ENCODE data around the gene L1CAM.
"Not testable (repeated sequence)": the region's sequence is repeated elsewhere in the genome, so short reads cannot be mapped to it uniquely, and the experiment has no call there.

Gene L1CAM

GRCh38 chrX:153828723-153829548 lies 57.0 kb downstream of the L1CAM start:
- no peak for FAIRE-seq

GRCh38 chrX:153828308-153828707 lies 57.7 kb downstream of the L1CAM start:
- no peak for FAIRE-seq

- FAIRE-seq, result no peak
Observed at GRCh38 chrX:153827903-153828302, 58.1 kb downstream of the L1CAM start.

- no peak for FAIRE-seq
Observed at GRCh38 chrX:153827016-153827415, 59.0 kb downstream of the L1CAM start.

GRCh38 chrX:153825042-153825441 lies 60.9 kb downstream of the L1CAM start:
- no peak for FAIRE-seq

GRCh38 chrX:153824348-153824747 lies 61.6 kb downstream of the L1CAM start:
- no peak for FAIRE-seq

GRCh38 chrX:153821066-153821465 lies 64.9 kb downstream of the L1CAM start:
- FAIRE-seq, result no peak

GRCh38 chrX:153820601-153821000 lies 65.4 kb downstream of the L1CAM start:
- no peak for FAIRE-seq

GRCh38 chrX:153819384-153820040 lies 66.5 kb downstream of the L1CAM start:
- no peak for FAIRE-seq

- FAIRE-seq, result no peak
Observed at GRCh38 chrX:153818571-153819383, 67.2 kb downstream of the L1CAM start.

- not testable (repeated sequence) for FAIRE-seq
Observed at GRCh38 chrX:153818064-153818463, 67.9 kb downstream of the L1CAM start.

GRCh38 chrX:153816831-153817690 lies 68.9 kb downstream of the L1CAM start:
- FAIRE-seq, result no peak

- no peak for FAIRE-seq
Observed at GRCh38 chrX:153814591-153815315, 71.2 kb downstream of the L1CAM start.

- no peak for FAIRE-seq
Observed at GRCh38 chrX:153813161-153813560, 72.8 kb downstream of the L1CAM start.

- FAIRE-seq, result no peak
Observed at GRCh38 chrX:153812220-153812619, 73.8 kb downstream of the L1CAM start.

Data from TTC549 (cell line).